PFSK-1 (cell line): Measurements from ENCODE around the gene DNAJB12.
A peak's percentile ranks its signal among the peaks of the same experiment; 100 is the strongest.

Experiments used
- REST ChIP-seq, 2 experiments: IDR thresholded peaks; 2 replicates each; pipeline versions ENCODE4 v1.6.1 to v1.8.0; 2011 to 2012; ENCODE audit warnings: low read depth in 2 of 2, low read length in 2 of 2, control low read depth in 1 of 2, inconsistent platforms in 1 of 2, mild to moderate bottlenecking in 1 of 2, moderate library complexity in 1 of 2; ENCODE audit not compliant: insufficient read depth in 1 of 2
- TAF1 ChIP-seq: IDR thresholded peaks from 2 replicates; pipeline ENCODE4 v1.6.1; 2012; ENCODE audit warnings: low read length, control low read depth, borderline replicate concordance; ENCODE audit not compliant: insufficient read depth

GRCh38 chr10:72320676-72321247 lies 34.0 kb downstream of the DNAJB12 start:
- TF ChIP-seq REST (IDR thresholded peaks at IDR 0.05; ENCODE audit: insufficient read depth in 1 of 2, low read depth in 2 of 2, low read length in 2 of 2) (no peak), TAF1 (0 out of 2 replicates have a peak, but pooled peaks have one; percentile 23)
